GM18508 (cell line): Measurements from ENCODE around the gene CAV1.
A peak's percentile ranks its signal among the peaks of the same experiment; 100 is the strongest.

Experiments used
- ATAC-seq: cut with Tn5 transposase; IDR thresholded peaks from one replicate; pipeline ENCODE4 v1.9.1; 2021; ENCODE audit warnings: moderate number of reproducible peaks; ENCODE audit not compliant: insufficient read depth, unreplicated experiment

Gene CAV1

DNA sequence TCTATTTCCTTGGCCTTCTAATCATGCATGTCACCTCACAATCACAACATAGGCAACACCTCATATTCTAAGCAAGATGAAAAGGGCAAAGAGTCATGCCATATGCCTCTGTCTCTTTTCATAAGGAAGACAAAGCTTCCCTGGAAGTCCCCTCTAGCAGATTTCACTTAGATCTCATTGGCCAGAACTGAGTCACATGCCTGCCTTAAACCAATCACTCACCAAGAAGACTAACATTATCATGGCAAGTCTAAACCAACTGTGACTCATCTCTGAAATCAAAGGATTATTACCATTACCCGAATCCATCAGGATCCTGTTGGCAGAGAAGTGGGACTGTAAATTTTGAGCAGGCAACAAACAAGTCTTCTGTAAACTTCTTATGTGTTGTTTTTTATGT, 27.8 kb downstream of the CAV1 start:
- no peak for ATAC-seq

GRCh38 chr7:116553168-116553964, 28.5 kb downstream of the CAV1 start:
- no peak for ATAC-seq

GRCh38 chr7:116554436-116554835, 29.6 kb downstream of the CAV1 start:
- ATAC-seq: no peak

DNA sequence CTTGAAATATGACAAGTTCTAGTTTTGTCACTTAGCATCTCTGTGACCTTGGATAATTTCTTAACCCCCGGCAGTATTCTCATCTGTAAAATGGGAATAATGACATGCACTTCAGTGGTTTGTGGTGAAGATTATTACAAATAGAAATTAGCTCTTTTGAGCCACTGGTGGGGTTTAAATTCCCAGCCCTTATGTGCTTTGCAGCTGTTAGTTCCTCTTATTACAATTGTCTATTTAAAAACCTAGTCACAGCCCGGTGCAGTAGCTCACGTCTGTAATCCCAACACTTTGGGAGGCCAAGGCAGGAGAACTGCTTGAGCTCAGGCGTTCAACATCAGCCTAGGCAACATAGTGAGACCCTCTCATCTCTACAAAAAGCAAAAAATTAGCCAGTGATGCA, 30.1 kb downstream of the CAV1 start:
- ATAC-seq: no peak

GRCh38 chr7:116557066-116557585, 32.3 kb downstream of the CAV1 start:
- no peak for ATAC-seq

GRCh38 chr7:116557901-116558300, 33.1 kb downstream of the CAV1 start:
- ATAC-seq: no peak

- ATAC-seq: no peak
These were observed 35.5 kb downstream of the CAV1 start for GRCh38 chr7:116560021-116560970.

GRCh38 chr7:116561697-116562483, 37.1 kb downstream of the CAV1 start:
- ATAC-seq: no peak

DNA sequence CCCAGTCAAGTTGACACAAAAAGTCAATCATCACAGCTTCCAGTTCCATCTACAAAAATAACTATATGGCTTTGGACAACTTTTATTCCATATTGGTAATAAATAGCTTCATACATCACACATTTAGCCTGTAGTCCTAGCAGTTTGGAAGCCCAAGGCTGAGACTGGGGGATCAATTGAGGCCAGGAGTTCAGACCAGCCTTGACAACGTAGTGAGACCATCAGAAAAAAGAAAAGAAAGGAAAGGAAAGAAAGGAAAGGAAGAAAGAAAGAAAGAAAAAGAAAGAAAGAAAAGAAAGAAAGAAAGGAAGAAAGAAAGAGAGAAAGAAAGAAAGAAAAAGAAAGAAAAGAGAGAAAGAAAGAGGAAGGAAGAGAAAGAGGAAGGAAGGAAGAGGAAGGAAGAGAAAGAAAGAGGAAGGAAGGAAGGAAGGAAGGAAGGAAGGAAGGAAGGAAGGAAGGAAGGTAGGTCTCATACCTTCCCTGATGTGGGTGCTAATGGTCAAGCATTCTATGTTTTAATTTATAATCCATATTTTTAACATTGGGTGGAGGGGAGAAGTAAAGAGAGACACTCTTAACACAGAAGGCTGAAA, 37.8 kb downstream of the CAV1 start:
- ATAC-seq: no peak

GRCh38 chr7:116565981-116566380, 41.1 kb downstream of the CAV1 start:
- no peak for ATAC-seq

- no peak for ATAC-seq
These were observed 41.8 kb downstream of the CAV1 start for GRCh38 chr7:116566666-116567065.

DNA sequence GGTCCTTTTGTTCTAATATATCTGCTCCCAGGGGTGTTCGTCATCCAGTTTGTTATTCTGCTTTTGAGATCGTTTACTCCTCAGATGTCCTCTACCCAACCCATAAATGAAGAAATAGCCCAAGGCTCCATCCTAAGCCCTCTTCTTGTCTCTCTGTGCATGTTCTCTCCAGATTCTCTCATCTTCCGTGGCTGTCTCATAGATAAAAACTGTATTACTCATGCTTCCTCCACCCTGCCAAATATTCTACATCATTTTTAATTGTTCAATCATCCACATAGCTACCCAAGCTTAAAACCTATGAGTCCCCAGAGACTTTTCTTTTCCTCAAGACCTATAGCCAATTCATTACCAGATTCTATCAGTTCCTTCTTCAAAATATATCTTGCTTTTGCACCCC, 44.9 kb downstream of the CAV1 start:
- no peak for ATAC-seq

GRCh38 chr7:116570306-116570705, 45.5 kb downstream of the CAV1 start:
- no peak for ATAC-seq

- no peak for ATAC-seq
These were observed 46.2 kb downstream of the CAV1 start for GRCh38 chr7:116571037-116571436.

DNA sequence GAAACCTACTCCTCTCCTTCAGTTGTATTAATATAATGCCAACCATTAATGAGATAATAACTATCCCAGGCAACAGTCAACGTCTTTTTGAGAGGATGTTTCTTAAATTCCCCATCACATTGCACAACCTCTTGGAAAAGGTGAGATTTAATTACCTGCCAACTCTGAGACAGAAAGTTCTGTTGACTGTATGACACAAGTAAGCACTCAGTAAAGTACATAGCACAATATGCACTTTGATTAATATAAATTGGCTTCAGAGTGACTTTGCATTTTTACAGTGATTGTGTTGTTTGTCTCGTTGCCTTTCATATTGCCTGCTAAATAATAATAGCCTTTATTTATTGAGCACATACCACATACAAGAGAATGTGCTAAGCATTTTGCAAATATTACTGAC, 46.7 kb downstream of the CAV1 start:
- no peak for ATAC-seq

DNA sequence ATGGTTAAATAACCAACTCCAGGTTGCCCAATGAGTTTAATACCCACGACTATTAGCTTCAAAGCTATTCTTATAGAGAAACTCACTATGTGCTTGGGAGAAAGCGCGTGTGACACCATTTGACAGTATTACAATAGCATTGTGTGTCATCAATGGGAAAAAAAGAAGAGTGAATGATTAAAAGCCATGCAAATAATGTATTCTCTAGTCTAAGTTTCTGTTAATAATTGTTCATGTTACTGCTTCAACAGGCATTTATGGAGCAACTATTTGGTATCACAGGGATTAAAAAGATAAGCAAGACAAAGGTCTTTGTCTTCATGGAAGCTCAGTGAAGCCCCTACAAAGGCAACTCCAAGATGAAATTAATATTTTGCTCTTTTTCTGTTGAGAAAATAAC, 47.2 kb downstream of the CAV1 start:
- ATAC-seq: peak; percentile 43

- no peak for ATAC-seq
These were observed 48.7 kb downstream of the CAV1 start for GRCh38 chr7:116573541-116573940.

DNA sequence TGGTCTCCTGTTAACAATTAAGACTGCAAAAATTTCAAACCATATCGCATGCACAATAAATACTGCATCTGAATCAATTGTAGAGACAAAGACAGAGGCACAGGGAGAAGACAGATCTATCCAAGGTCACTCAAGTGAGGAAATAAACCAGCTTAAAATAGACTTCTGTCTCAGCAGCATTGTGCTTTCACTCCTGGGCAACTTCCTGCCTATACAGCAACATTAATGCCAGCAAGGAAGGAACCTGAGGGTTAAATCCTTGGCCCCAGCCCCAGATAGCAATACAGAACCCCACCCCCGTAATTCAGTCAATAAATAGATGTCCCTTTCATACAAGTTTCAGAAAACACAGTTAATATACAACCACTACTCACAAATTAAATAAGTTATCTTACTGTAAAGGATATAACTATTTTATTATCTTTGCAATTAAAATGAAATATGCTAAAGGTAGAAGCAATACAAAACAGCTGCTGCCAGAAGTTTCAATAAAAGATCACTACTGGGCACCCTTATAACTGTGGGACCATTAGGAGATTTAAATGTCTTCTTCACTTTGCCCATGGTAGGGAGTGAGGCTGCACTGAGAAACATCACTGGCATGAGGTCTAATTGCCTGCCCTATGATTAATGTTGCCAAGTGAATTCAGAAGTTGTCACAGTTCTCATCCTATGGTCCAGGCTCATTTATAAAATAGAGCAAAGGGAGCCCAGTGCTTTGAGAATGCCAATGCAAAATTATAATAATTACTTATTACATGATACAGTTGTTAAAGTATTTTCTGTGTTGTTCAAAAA, 49.4 kb downstream of the CAV1 start:
- ATAC-seq: no peak

DNA sequence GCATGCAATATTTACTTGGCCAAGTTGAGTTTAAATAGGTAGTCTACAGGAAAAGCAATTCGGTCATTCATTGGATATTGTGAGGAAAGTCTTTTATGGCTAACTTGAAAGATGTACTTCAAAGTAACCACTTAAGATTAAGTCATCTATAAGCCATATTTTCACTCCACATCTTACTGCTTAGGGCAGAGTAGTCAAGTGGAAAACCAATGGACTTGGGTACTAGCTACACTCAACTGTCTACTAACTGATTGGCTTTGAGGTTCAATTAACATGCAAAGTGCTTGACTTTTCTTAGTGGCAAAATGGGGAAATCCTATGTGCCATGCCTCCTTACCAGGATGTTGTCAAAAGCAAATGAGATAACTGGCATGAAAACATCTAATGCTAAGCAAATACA, 51.0 kb downstream of the CAV1 start:
- no peak for ATAC-seq
